ENCODE data around the gene TMEM147. TPM values are rescaled to one million over a fixed set of nuclear protein-coding genes. Genes with fewer than 3 reads are reported as not detected.

Gene TMEM147
- total and polyA plus RNA-seq, 2 of the 13 experiments (the other 11 are each of a cell fraction or from before 2014, with no cell fraction given) = 141 to 176 TPM

GRCh38 chr19:35509861-35510625, 35.4 kb upstream of the TMEM147 start (continued):
- no peak for TF ChIP-seq GTF2F1 (IDR thresholded peaks at IDR 0.05; ENCODE audit: low read length)
- TF ChIP-seq HOMEZ (CRISPR knock-in tag; IDR thresholded peaks at IDR 0.05; ENCODE audit: low read depth) = no peak
- TF ChIP-seq DNMT1 (CRISPR knock-in tag; IDR thresholded peaks at IDR 0.05) = no peak
- TF ChIP-seq NR2C2 (CRISPR knock-in tag; IDR thresholded peaks at IDR 0.05; ENCODE audit: borderline replicate concordance) = 0 out of 2 replicates have a peak, but pooled peaks have one; percentile 31
- TF ChIP-seq ZNF18 (CRISPR knock-in tag; IDR thresholded peaks at IDR 0.05; ENCODE audit: insufficient replicate concordance) = no peak
- TF ChIP-seq FOXK2 (IDR thresholded peaks at IDR 0.05) = no peak
- no peak for TF ChIP-seq ZNF460 (CRISPR knock-in tag; IDR thresholded peaks at IDR 0.05; ENCODE audit: borderline replicate concordance)
- peak; percentile 19; the same call in 1 of the 2 replicates for TF ChIP-seq ZNF563 (CRISPR knock-in tag; IDR thresholded peaks at IDR 0.05)
- TF ChIP-seq MXD1 (CRISPR knock-in tag; IDR thresholded peaks at IDR 0.05) = 0 out of 2 replicates have a peak, but pooled peaks have one; percentile 10
- no peak for TF ChIP-seq MYPOP (CRISPR knock-in tag; IDR thresholded peaks at IDR 0.05)
- TF ChIP-seq NR3C1 (CRISPR knock-in tag; IDR thresholded peaks at IDR 0.05) = no peak
- TF ChIP-seq SOX5 (CRISPR knock-in tag; IDR thresholded peaks at IDR 0.05; ENCODE audit: borderline replicate concordance) = peak; percentile 47; the same call in 1 of the 2 replicates
- TF ChIP-seq TBL1XR1 (IDR thresholded peaks at IDR 0.05; ENCODE audit: borderline replicate concordance, low read length, partially characterized antibody) = no peak
- TF ChIP-seq ESRRA (CRISPR knock-in tag; IDR thresholded peaks at IDR 0.05; ENCODE audit: low read depth) = peak; percentile 42; the same call in 1 of the 2 replicates
- TF ChIP-seq ZNF225 (CRISPR knock-in tag; IDR thresholded peaks at IDR 0.05) = peak; percentile 57; the same call in 1 of the 2 replicates
- TF ChIP-seq PHF8 (CRISPR knock-in tag; IDR thresholded peaks at IDR 0.05) = peak; percentile 79
- TF ChIP-seq ZNF570 (CRISPR knock-in tag; IDR thresholded peaks at IDR 0.05; ENCODE audit: borderline replicate concordance) = no peak
- no peak for TF ChIP-seq NR2F6 (IDR thresholded peaks at IDR 0.05)
- peak; percentile 49; the same call in 1 of the 2 replicates for TF ChIP-seq NR2F6 (CRISPR knock-in tag; IDR thresholded peaks at IDR 0.05)
- TF ChIP-seq ZNF790 (CRISPR knock-in tag; IDR thresholded peaks at IDR 0.05; ENCODE audit: borderline replicate concordance) = no peak
- TF ChIP-seq KLF9 (CRISPR knock-in tag; IDR thresholded peaks at IDR 0.05; ENCODE audit: low read depth) = no peak
- 0 out of 2 replicates have a peak, but pooled peaks have one; percentile 22 for TF ChIP-seq KMT2A (CRISPR knock-in tag; IDR thresholded peaks at IDR 0.05)
- no peak for TF ChIP-seq IRX3 (CRISPR knock-in tag; IDR thresholded peaks at IDR 0.05; ENCODE audit: borderline replicate concordance, low read depth)
- peak; percentile 72; the same call in 1 of the 2 replicates for TF ChIP-seq ZFP91 (CRISPR knock-in tag; IDR thresholded peaks at IDR 0.05; ENCODE audit: borderline replicate concordance)

Data from HepG2 (cell line).